Right ventricle myocardium inferior (tissue), 1 donor: ENCODE data around the gene UQCR11. TPM values are rescaled to one million over a fixed set of nuclear protein-coding genes. Genes with fewer than 3 reads are reported as not detected.

Source experiments
- ATAC-seq: fragments of 200-7000 bp; cut with Tn5 transposase; one replicate; pipeline ENCODE4 v1.9.1; 2020; ENCODE audit warnings: mild to moderate bottlenecking, moderate library complexity
- DNase-seq: peaks from one replicate; pipeline ENCODE4 v3.0.0; 2021; ENCODE audit errors: missing footprints
- intact Hi-C: fragments of 100-400 bp; cut with DNase I; formaldehyde crosslinking; loops from one replicate; pipeline ENCODE4 v1.11.0; 2022
- total RNA-seq: library from RNA; stranded (reverse); fragmentation: NEBNext Ultra II Directional; extraction: Animal tissue kit (Norgen Biotek cat#: 25700); gene quantifications from one replicate; pipeline ENCODE4 v1.2.1, GENCODE V29; 2021
- donor health status: DM: no; HTN: yes; CAD: no; lungs with severe emphysema.

UQCR11 gene
- total RNA-seq, 1 donor from 2014 or later, result 1,146 TPM

- peak; percentile 33 for DNase-seq
- intact Hi-C loops, result no loop called here
- ATAC-seq, result no peak
Observed at GRCh38 chr19:1602091-1602707, 3.1 kb downstream of the UQCR11 start.

GRCh38 chr19:1601613-1602064, 3.6 kb downstream of the UQCR11 start:
- intact Hi-C loops, result no loop called here
- ATAC-seq, result no peak
- DNase-seq, result peak; percentile 71

DNA sequence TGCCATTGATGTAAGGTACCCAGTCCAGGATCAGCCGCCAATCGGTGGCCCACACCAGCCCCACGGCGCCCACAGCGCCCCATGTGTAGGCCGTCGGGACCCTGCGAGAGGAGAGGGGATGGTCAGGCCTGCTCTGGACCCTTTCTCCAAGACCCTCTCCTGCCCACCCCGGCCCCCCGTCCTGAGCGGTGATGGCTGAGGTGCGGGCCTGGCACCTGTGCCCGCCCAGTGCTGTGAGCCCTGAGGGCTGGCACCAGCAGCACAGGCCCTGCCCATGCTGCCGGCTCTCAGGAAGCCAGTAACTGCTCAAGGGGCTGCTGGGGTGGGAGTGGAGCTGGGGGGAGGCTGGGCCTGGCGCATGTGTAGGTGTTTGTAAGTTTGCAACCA, 5.8 kb downstream of the UQCR11 start:
- DNase-seq (peak; percentile 43), ATAC-seq (no peak)
- intact Hi-C loops, result no loop called here

- intact Hi-C loops, result no loop called here
- ATAC-seq, result no peak
- peak; percentile 57 for DNase-seq
Observed at GRCh38 chr19:1598777-1599459, 6.3 kb downstream of the UQCR11 start.

- DNase-seq, result peak; percentile 42
- ATAC-seq, result no peak
- intact Hi-C loops, result no loop called here
Observed at GRCh38 chr19:1593501-1593772, 11.8 kb downstream of the UQCR11 start.

GRCh38 chr19:1592755-1593500, 12.3 kb downstream of the UQCR11 start, which contains the start of gene MBD3:
Gene MBD3, minus strand, starts transcription at chr19:1592865. Its CDS starts 234 bp downstream, at chr19:1592631.
- DNase-seq (peak; percentile 98), ATAC-seq (peak; percentile 93)
- intact Hi-C loops, result no loop called here

- ATAC-seq, result peak; percentile 86
- peak; percentile 95 for DNase-seq
- intact Hi-C loops, result no loop called here
Observed at GRCh38 chr19:1592024-1592754, 13.1 kb downstream of the UQCR11 start.

GRCh38 chr19:1591421-1592023, 13.7 kb downstream of the UQCR11 start:
- ATAC-seq (no peak), DNase-seq (peak; percentile 57)
- intact Hi-C loops, result loop anchor here (2.0 kb wide), 1 partner anchor 25 kb away; no protein-coding TSS in a partner anchor

DNA sequence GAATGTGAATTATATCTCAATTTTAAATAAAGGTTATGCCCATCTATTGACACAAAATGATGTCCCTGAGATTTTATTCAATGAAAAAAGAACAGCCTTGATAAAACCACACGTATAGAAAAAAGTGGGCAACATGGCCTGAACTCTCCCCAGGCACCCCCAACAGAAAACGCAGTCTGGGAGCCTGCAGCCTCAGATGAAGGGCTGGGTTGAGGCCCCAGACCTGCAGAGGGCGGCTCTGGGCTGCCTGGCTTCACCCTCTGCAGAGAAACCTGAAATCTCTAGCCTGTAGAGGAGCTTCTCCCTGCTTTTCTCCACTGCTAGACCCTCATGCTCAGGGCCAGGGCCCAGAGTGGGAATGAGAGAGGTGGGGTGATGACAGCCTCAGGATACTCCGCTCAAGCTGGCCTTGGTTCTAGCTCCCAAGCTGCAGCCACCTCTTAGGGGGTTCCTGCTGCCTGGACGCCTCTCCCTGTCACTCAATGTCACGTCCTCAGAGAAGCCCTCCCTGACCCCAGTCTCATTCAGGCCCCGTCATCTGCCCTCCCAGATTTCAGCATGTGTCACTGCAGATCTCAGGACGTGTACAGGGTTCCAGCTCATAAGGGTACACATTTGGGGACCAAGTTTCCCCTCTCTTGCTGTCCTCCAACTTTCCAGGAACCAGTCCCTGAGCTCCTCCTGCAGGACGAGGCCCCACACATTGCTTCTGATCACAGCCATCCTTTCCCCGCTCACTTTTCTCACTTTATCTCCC, 14.4 kb downstream of the UQCR11 start:
- no peak for ATAC-seq
- DNase-seq, result no peak
- intact Hi-C loops, result loop anchor here (2.0 kb wide), 1 partner anchor 24 kb away; no protein-coding TSS in a partner anchor

GRCh38 chr19:1587872-1588271, 17.4 kb downstream of the UQCR11 start:
- intact Hi-C loops, result no loop called here
- DNase-seq (no peak), ATAC-seq (no peak)

DNA sequence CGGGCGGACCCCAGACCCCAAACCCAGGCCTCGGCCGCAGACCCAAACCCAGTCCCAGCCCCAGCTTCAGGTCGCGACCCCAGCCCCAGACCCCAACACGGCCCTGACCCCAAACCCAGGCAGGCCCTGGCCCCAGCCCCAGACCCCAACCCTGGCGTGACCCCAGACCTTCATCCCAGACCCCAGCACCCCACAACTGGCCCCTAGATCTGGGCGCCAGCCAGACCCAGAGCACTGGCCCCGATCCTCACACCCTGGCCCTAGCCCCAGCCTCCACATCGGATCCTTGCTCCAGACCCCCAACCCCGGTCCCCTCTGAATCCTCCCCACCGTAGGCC, 20.1 kb downstream of the UQCR11 start:
- ATAC-seq, result no peak
- intact Hi-C loops, result no loop called here

DNA sequence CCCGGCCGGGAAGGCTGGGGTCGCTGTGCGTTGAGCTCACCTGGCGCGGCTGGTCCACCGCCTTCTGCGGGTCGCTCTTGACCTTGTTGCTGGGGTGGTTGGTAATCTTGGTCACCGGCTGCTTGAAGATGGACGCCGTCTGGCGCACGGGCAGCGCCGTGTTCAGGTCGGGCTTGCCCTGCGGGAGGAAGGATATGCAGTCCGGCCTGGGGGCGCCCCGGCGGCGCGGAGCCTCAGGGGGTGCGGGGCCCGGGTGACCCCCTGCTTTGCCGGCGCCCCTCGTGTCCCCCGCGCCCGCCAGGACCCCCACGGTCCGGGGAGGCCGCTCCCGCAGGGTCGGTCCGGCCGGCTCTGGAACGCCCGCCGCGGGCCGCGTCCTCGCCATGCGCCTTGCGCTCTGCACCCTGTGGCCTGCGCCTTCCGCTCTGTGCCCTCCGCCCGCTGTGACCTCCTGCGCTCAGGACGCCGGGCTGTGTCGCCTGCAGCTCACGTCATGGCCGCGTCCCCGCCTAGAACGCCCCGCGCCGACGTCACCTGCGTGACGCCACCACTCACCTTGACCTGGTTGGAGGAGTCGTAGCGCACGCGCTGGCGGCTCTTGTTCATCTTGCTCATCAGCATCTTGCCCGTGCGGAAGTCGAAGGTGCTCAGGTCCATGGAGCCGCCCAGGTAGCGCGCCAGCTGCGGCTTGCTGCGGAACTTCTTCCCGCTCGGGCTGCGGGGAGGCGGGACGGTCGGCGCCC, 20.6 kb downstream of the UQCR11 start:
- ATAC-seq, result no peak
- no peak for DNase-seq
- intact Hi-C loops, result no loop called here

More for the DNA sequence above, 20.1 kb downstream of the UQCR11 start:
- no peak for DNase-seq

DNA sequence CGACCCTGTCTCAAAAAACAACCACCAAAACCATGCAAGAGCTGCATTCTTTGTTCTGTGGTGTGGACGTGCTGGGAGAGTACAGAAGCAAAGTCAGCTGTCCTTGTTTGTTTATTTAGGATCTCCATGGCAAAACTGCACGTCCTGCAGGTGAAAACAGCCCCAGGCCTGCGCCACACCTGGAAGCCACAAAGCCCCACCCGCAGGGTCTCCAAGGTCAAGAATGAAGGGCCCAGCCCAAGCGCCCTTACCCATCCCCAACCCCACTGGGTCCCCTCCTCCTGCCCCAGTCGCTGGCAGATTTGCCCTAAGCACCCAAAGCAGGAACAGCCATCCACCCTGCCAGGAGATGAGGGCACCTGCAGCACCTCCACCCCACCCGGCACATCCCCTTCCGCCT, 23.1 kb downstream of the UQCR11 start:
- intact Hi-C loops, result no loop called here
- DNase-seq, result no peak
- ATAC-seq, result no peak

GRCh38 chr19:1580957-1581356, 24.3 kb downstream of the UQCR11 start:
- DNase-seq (no peak), ATAC-seq (no peak)
- intact Hi-C loops, result no loop called here

GRCh38 chr19:1580382-1580781, 24.9 kb downstream of the UQCR11 start:
- intact Hi-C loops, result no loop called here
- ATAC-seq, result no peak
- no peak for DNase-seq

GRCh38 chr19:1579222-1579621, 26.0 kb downstream of the UQCR11 start:
- DNase-seq (no peak), ATAC-seq (no peak)
- intact Hi-C loops, result no loop called here

GRCh38 chr19:1577929-1578618, 27.2 kb downstream of the UQCR11 start:
- peak; percentile 15 for ATAC-seq
- no peak for DNase-seq
- intact Hi-C loops, result no loop called here
